Mesenchymal stem cell (in vitro differentiated cells and primary cell): ENCODE data around the gene EID3.

Experiments
- DNase-seq: peaks from one replicate; pipeline ENCODE4 v3.0.0-alpha.2; 2013
- H2AFZ ChIP-seq: one replicate; pipeline ENCODE4 v1.6.1; 2013; ENCODE audit warnings: low read depth, mild to moderate bottlenecking, control low read depth, inconsistent platforms, low read length, moderate library complexity
- H2AK5ac ChIP-seq: 2 replicates; pipeline ENCODE4 v1.6.1; 2013; ENCODE audit warnings: low read length, moderate library complexity, mild to moderate bottlenecking, inconsistent platforms; ENCODE audit not compliant: severe bottlenecking
- H2BK120ac ChIP-seq: one replicate; pipeline ENCODE4 v1.6.1; 2013; ENCODE audit warnings: low read depth, mild to moderate bottlenecking, inconsistent platforms, low read length, moderate library complexity
- H2BK12ac ChIP-seq, 2 experiments: one replicate each; pipeline ENCODE4 v1.6.1; 2013; ENCODE audit warnings: inconsistent platforms in 2 of 2, low read length in 2 of 2, mild to moderate bottlenecking in 2 of 2, moderate library complexity in 2 of 2, control low read depth in 1 of 2
- H2BK15ac ChIP-seq: one replicate; pipeline ENCODE4 v1.6.1; 2013; ENCODE audit warnings: mild to moderate bottlenecking, low read depth, inconsistent platforms; ENCODE audit not compliant: poor library complexity, severe bottlenecking
- H2BK5ac ChIP-seq: 2 replicates; pipeline ENCODE4 v1.6.1; 2013; ENCODE audit warnings: low read depth, mild to moderate bottlenecking, low read length, control low read depth, inconsistent platforms; ENCODE audit not compliant: poor library complexity, severe bottlenecking
- H3K14ac ChIP-seq, 2 experiments: one replicate each; pipeline ENCODE4 v1.6.1; 2013; ENCODE audit warnings: inconsistent platforms in 2 of 2, low read length in 2 of 2, control low read depth in 1 of 2, mild to moderate bottlenecking in 1 of 2, moderate library complexity in 1 of 2
- H3K18ac ChIP-seq, 2 experiments: one replicate each; pipeline ENCODE4 v1.6.1; 2013; ENCODE audit warnings: inconsistent platforms in 2 of 2, low read length in 2 of 2, control low read depth in 1 of 2, low read depth in 1 of 2, mild to moderate bottlenecking in 1 of 2
- H3K23ac ChIP-seq, 2 experiments: one replicate each; pipeline ENCODE4 v1.6.1; 2013; ENCODE audit warnings: inconsistent platforms in 2 of 2, low read length in 2 of 2, mild to moderate bottlenecking in 2 of 2, moderate library complexity in 2 of 2, control low read depth in 1 of 2
- H3K27ac ChIP-seq: 2 replicates; pipeline ENCODE4 v1.5.1; 2013; ENCODE audit warnings: mild to moderate bottlenecking, moderate library complexity, low read length, control low read depth, inconsistent platforms; ENCODE audit not compliant: poor library complexity, severe bottlenecking
- H3K27me3 ChIP-seq, 2 experiments: 2 replicates each; pipeline versions ENCODE4 v1.6.1 to v1.7.0; 2013; ENCODE audit warnings: low read length in 2 of 2, mild to moderate bottlenecking in 2 of 2, moderate library complexity in 2 of 2, control low read depth in 1 of 2, inconsistent platforms in 1 of 2; ENCODE audit not compliant: control insufficient read depth in 1 of 2, insufficient read depth in 1 of 2
- H3K36me3 ChIP-seq, 2 experiments: 2 replicates each; pipeline versions ENCODE4 v1.6.1 to v1.7.0; 2013; ENCODE audit warnings: low read length in 2 of 2, control low read depth in 1 of 2, inconsistent platforms in 1 of 2, low read depth in 1 of 2, mild to moderate bottlenecking in 1 of 2; ENCODE audit not compliant: insufficient read depth in 2 of 2, control insufficient read depth in 1 of 2
- H3K4ac ChIP-seq, 2 experiments: one replicate each; pipeline ENCODE4 v1.6.1; 2013; ENCODE audit warnings: inconsistent platforms in 2 of 2, low read length in 2 of 2, mild to moderate bottlenecking in 2 of 2, moderate library complexity in 2 of 2, control low read depth in 1 of 2, low read depth in 1 of 2
- H3K4me1 ChIP-seq: 2 replicates; pipeline ENCODE4 v1.6.1; 2013; ENCODE audit warnings: low read depth, low read length, control low read depth; ENCODE audit not compliant: control insufficient read depth, insufficient read depth
- H3K4me2 ChIP-seq: 2 replicates; pipeline ENCODE4 v1.6.1; 2013; ENCODE audit warnings: low read length, mild to moderate bottlenecking, inconsistent platforms; ENCODE audit not compliant: poor library complexity, severe bottlenecking
- H3K4me3 ChIP-seq, 2 experiments: 2 replicates each; pipeline versions ENCODE4 v1.5.1 to v1.7.0; 2013; ENCODE audit warnings: low read length in 2 of 2, mild to moderate bottlenecking in 2 of 2, control low read depth in 1 of 2, low read depth in 1 of 2; ENCODE audit not compliant: insufficient read depth in 1 of 2
- H3K79me1 ChIP-seq: replicated peaks from 2 replicates; pipeline ENCODE4 v1.6.1; 2013; ENCODE audit warnings: mild to moderate bottlenecking, control low read depth, low read length, inconsistent platforms; ENCODE audit not compliant: poor library complexity, severe bottlenecking
- H3K9ac ChIP-seq: 2 replicates; pipeline ENCODE4 v1.7.0; 2013; ENCODE audit warnings: mild to moderate bottlenecking, low read length, moderate library complexity
- H3K9me3 ChIP-seq: 2 replicates; pipeline ENCODE4 v1.7.0; 2013; ENCODE audit warnings: mild to moderate bottlenecking, low read length; ENCODE audit not compliant: control insufficient read depth
- H4K8ac ChIP-seq: one replicate; pipeline ENCODE4 v1.6.1; 2013; ENCODE audit warnings: inconsistent platforms, mild to moderate bottlenecking, low read length, moderate library complexity
- H4K91ac ChIP-seq: one replicate; pipeline ENCODE4 v1.6.1; 2013; ENCODE audit warnings: mild to moderate bottlenecking, low read length, inconsistent platforms
- WGBS: methylation state at CpG from one replicate; pipeline ENCODE4 v1.1.7; 2013; ENCODE audit warnings: mixed read lengths; 5-methylcytosine and 5-hydroxymethylcytosine counted together

Gene EID3

DNA sequence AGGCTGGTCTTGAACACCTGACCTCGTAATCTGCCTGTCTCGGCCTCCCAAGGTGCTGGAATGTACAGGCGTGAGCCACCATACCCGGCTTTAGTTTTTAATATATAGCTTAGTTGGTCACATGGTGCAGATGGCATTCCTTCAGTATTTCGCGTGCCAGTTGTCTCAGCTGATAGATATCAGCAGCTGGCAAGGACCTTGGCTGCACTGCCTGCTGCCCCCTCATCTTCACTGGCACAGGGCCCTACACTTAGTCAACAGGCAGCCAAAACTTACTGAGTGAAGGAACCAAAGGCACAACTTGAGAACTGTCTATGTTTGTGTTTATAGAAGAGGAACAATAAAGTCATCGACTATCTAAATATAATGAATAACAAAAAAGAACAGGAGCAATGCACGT is 31.0 kb downstream of the EID3 start:
- WGBS: 97% methylated on average over 6 of the region's 8 CpGs
- Histone ChIP-seq H3K4me1 (no peaks in the 10 kb centered on the region), H3K9ac (no peak overlapping the region)

DNA sequence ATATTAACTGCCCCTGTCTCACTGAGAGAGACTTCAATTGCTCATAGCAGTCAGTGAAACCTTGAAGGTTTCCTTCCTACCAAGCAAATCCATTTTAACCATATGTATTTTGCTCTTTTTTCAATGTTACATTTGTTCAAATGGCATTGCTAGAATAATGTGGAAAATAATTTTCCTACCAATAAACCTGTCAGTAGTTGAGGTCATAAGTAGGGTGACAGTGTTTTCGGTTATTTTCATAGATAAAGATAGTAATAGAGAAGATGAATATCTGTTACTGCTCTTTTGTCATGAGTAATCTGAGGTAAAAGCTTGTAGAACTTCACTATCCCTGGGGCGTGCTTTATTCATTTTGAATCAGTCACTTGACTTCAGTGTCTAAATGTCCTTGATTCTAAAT is 32.6 kb downstream of the EID3 start:
- no peak overlapping the region for H2BK120ac ChIP-seq
- no peaks in the 10 kb centered on the region for H3K9me3 ChIP-seq
- peaks cover 11% of the 10 kb centered on the region for H3K79me1 ChIP-seq
- H3K14ac ChIP-seq: no peak overlapping the region
- no peak overlapping the region for H3K4ac ChIP-seq
- 88% methylated on average over 1 of the region's 2 CpGs for WGBS
- H4K8ac ChIP-seq: no peak overlapping the region
- H3K9ac ChIP-seq: no peak overlapping the region
- H2BK12ac ChIP-seq: no peak overlapping the region
- H3K27me3 ChIP-seq: no peaks in the 10 kb centered on the region
- no peak overlapping the region for H2BK15ac ChIP-seq
- H3K18ac ChIP-seq: no peak overlapping the region
- H3K4me1 ChIP-seq: no peaks in the 10 kb centered on the region
- no peak overlapping the region for H3K27ac ChIP-seq
- no peak overlapping the region for H2BK5ac ChIP-seq
- DNase-seq: no peak
- H3K23ac ChIP-seq: no peak overlapping the region
- H4K91ac ChIP-seq: no peak overlapping the region
- H2AK5ac ChIP-seq: no peak overlapping the region
- peaks cover 28 to 94% of the 10 kb centered on the region in 2 experiments for H3K36me3 ChIP-seq
- H3K4me3 ChIP-seq: no peak overlapping the region
- no peak overlapping the region for H3K4me2 ChIP-seq
- H2AFZ ChIP-seq: no peak overlapping the region

More for the DNA sequence above, 31.0 kb downstream of the EID3 start:
- H3K79me1 ChIP-seq: peaks cover 9% of the 10 kb centered on the region
- H2BK5ac ChIP-seq: no peak overlapping the region
- H3K4me3 ChIP-seq: no peak overlapping the region
- H2BK120ac ChIP-seq: no peak overlapping the region
- H3K4ac ChIP-seq: no peak overlapping the region
- no peak overlapping the region for H3K14ac ChIP-seq
- no peak overlapping the region for H2AK5ac ChIP-seq
- H2AFZ ChIP-seq: no peak overlapping the region
- H3K27me3 ChIP-seq: no peaks in the 10 kb centered on the region
- H3K27ac ChIP-seq: no peak overlapping the region
- no peaks in the 10 kb centered on the region for H3K9me3 ChIP-seq
- no peak overlapping the region for H3K18ac ChIP-seq
- no peak overlapping the region for H4K91ac ChIP-seq
- no peak overlapping the region for H2BK15ac ChIP-seq
- DNase-seq: no peak
- H2BK12ac ChIP-seq: no peak overlapping the region
- H3K36me3 ChIP-seq: peaks cover 22 to 93% of the 10 kb centered on the region in 2 experiments
- H3K23ac ChIP-seq: no peak overlapping the region
- no peak overlapping the region for H4K8ac ChIP-seq
- no peak overlapping the region for H3K4me2 ChIP-seq

DNA sequence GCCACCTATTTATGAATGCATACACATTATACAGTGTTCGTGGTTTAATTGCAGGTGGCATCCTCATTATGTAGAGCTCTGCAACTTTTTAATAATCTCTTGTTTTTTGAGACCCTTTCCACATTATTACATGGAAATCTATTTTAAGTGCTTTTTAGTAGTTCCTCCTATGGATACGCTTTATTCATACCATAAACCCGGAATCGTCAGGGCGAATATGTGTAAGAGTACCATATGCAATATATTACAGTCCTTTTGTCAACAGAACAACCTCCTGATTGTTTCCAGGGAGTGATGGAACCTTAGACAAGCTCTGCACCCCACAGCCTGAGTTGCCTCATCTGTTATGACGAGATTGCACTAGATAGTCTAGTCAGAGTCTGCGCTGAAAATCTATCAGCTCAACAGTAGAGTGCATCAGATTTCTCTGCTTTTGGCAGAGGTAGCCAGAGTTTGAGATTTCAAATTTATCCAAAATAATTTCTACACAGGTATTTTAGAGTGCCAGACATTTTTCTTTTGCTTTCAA is 33.6 kb downstream of the EID3 start:
- DNase-seq: no peak
- Histone ChIP-seq H2AK5ac (no peak overlapping the region), H3K18ac (no peak overlapping the region), H3K9me3 (no peaks in the 10 kb centered on the region), H3K4me1 (no peaks in the 10 kb centered on the region), H2AFZ (no peak overlapping the region), H3K9ac (no peak overlapping the region), H4K8ac (no peak overlapping the region), H3K4me3 (no peak overlapping the region), H3K36me3 (peaks cover 37 to 94% of the 10 kb centered on the region in 2 experiments), H3K27ac (no peak overlapping the region), H2BK120ac (no peak overlapping the region), H2BK15ac (no peak overlapping the region), H3K4me2 (no peak overlapping the region), H3K27me3 (no peaks in the 10 kb centered on the region), H4K91ac (no peak overlapping the region), H2BK12ac (no peak overlapping the region), H2BK5ac (no peak overlapping the region), H3K14ac (no peak overlapping the region), H3K4ac (no peak overlapping the region), H3K79me1 (peaks cover 19% of the 10 kb centered on the region), H3K23ac (no peak overlapping the region)
- WGBS: 95% methylated on average over 5 of the region's 7 CpGs

- H3K4me3 ChIP-seq: no peak overlapping the region
Measured at GRCh38 chr12:104339663-104340062, 36.1 kb downstream of the EID3 start.

More at GRCh38 chr12:104339663-104340062, 36.1 kb downstream of the EID3 start:
- no peak overlapping the region for H3K4ac ChIP-seq
- no peaks in the 10 kb centered on the region for H3K27me3 ChIP-seq
- WGBS: 98% methylated on average over 2 of the region's 3 CpGs
- no peak overlapping the region for H2AK5ac ChIP-seq
- no peak overlapping the region for H4K91ac ChIP-seq
- no peak overlapping the region for H2BK5ac ChIP-seq
- DNase-seq: no peak
- no peak overlapping the region for H3K14ac ChIP-seq
- peaks cover 24% of the 10 kb centered on the region for H3K79me1 ChIP-seq
- no peaks in the 10 kb centered on the region for H3K9me3 ChIP-seq
- no peak overlapping the region for H3K4me2 ChIP-seq
- no peak overlapping the region for H2BK12ac ChIP-seq
- H3K9ac ChIP-seq: no peak overlapping the region
- H2AFZ ChIP-seq: no peak overlapping the region
- no peak overlapping the region for H3K18ac ChIP-seq
- H4K8ac ChIP-seq: no peak overlapping the region
- H3K27ac ChIP-seq: no peak overlapping the region
- H2BK15ac ChIP-seq: no peak overlapping the region
- no peak overlapping the region for H2BK120ac ChIP-seq
- peaks cover 44 to 93% of the 10 kb centered on the region in 2 experiments for H3K36me3 ChIP-seq
- H3K23ac ChIP-seq: no peak overlapping the region
- no peaks in the 10 kb centered on the region for H3K4me1 ChIP-seq
